ENCODE data around the gene AP1S3.
"Not testable (repeated sequence)": the region's sequence is repeated elsewhere in the genome, so short reads cannot be mapped to it uniquely, and the experiment has no call there.

Gene AP1S3

DNA sequence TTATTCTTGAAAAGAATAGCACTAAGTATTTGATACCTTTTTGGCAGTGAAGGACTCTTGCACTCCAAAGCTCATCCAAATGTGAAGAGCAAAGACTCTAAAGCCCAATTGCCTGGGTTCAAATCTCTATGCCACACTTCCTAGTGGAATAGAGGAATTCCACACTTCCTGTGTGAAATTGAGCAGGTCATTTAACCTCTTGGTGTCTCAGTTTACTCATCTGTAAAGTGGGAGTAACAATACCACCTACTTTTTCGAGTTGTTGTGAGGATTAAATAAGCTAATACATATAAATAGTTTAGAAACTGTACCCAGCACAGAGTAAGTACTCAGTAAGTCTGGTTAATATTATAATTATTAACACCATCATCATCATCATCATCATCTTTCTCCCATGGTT lies 72.6 kb downstream of the AP1S3 start:
- in situ Hi-C loops (cut with MboI; ENCODE audit: low sequenced_read_pairs): no loop called here

DNA sequence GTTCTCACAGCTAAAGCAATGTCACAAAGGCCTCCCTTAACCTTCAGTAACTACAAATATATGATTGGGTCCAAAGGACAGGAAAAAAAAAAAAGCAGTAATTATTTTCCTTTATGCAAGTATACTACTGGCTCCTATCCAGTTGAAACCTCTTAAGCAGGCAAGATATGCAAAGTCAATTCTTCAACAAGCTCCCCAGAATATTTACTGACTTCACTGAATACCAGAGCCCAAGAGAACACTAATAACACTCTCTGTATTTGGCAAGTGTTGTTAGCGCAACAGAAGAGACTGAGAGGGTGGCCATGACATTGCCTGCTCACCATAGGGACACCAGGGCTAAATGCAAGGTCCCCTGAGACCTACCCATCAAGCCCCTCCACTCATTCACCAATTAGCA lies 74.5 kb downstream of the AP1S3 start:
- in situ Hi-C loops (cut with MboI; ENCODE audit: low sequenced_read_pairs): no loop called here

DNA sequence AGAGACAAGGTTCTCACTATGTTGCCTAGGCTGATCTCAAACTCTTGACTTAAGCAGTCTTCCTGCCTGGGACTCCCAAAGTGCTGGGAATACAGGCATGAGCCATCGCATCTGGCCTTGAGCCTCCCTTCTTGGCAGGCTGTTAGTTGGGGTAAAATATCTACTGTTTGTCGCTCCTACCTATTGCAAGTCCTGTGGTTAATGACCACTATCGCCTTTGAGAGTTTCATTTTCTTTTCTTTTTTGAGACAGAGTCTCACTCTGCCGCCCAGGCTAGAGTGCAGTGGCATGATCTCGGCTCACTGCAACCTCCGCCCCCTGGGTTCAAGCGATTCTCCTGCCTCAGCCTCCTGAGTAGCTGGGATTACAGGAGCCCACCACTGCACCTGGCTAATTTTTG lies 75.6 kb downstream of the AP1S3 start:
- in situ Hi-C loops (cut with MboI; ENCODE audit: low sequenced_read_pairs): not testable (repeated sequence)

DNA sequence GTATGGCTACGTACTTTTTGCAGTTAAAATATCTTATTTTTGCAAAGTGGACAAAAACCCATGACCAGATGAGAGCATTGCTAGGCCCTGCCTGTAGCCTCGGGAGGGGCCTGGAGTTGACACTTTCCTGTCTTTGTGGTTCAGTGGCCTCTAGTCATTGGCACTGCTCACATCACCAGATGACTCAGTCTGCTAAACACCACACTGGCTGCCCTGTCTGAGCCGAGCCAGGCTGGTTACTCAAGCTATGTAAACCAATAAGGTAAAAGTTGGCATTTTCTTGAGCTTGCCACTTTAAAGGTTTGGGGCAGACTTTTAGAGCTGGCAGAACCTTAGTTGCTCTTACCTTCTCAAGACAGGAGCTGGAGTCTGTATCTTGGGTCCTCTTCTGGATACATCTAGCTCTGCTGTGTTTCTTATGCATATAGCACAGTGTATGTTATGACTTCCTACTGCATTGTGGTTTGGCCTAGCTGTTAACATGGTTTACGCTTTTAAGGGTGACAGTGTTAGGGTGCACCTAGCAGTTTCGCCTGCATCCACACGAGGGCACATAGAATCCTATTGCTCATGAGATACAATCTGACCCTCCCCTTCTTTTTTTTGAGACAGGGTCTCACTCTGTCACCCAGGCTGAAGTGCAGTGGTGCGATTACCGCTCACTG lies 76.4 kb downstream of the AP1S3 start:
- in situ Hi-C loops (cut with MboI; ENCODE audit: low sequenced_read_pairs): no loop called here

DNA sequence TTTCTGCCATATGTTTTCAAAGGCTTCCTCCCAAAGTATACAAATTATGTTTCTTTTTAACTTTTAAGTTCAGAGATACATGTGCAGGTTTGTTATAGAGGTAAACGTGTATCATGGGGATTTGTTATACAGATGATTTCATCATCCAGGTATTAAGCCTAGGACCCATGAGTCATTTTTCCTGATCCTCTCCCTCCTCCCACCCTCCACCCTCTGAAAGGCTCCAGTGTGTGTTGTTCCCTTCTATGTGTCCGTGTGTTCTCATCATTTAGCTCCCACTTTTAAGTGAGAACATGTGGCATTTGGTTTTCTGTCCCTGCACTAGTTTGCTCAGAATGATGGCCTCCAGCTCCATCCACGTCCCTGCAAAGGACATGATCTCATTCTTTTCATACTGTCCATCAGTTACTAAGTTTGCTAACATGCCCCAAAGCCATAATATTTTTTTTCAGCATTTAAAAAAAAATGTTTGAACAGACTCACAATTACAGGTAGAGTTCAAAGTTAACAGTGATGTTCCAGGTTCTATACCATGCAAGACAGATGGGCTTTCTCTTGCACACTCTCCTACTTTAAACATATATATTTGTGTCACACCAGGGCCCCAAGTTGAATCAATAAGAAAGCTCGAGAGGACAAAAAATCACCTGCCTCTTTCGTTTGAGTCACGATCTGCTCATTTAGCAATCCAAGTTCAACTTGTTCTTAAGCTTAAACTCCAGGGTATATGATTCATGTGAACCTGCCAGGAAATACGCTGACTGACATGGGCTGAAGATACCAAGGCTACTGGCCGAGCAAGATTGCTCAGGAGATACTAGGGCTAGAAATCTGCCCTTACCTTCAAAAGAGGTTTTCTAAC lies 77.6 kb downstream of the AP1S3 start:
- in situ Hi-C loops (cut with MboI; ENCODE audit: low sequenced_read_pairs): no loop called here

DNA sequence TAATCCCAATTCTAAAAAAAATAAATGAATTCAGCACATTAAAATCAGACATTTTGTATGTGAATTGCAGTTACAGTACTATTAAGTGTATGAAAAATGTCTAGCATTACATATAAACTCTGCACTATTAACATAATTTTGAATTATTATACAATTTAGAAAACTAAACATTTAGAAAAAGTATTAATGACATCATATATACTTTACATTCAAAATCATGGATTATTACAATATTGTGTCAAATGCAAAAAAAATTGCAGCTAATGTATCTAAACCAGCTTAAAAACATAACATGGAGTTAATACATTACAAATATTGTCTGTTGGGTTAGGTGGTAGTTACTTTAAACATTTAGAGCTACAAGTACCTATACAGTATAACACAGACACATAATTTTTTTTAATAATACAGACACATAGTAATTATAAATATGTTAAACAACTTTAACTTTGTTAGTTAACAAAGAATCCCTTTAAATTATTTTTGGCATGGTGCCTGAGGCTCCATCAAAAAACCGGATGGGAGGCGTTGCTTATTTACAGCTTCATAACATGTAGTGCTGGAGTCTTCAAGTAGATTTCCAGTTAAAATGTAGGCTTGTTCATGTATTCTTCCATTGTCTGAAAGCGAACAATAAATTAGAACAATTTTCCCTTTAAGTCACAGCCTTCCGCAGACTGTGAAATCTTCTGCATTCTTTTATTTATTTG lies 79.1 kb downstream of the AP1S3 start:
- in situ Hi-C loops (cut with MboI; ENCODE audit: low sequenced_read_pairs): no loop called here

DNA sequence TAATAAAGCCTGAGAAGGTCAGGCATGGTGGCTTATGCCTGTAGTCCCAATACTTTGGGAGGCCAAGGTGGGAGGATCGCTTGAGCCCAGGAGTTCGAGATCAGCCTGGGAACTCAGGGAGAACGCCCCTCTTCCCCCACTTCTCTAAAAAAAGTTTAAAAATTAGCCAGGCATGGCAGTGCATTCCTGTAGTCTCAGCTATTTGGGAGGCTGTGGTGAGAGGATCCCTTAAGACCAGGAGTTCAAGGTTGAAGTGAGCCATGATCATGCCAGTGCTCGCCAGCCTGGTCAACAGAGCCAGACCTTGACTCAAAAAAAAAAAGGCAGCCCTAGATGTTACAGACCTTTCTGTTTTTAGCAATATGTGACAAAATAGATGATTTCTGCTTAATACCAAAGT lies 83.4 kb downstream of the AP1S3 start:
- in situ Hi-C loops (cut with MboI; ENCODE audit: low sequenced_read_pairs): no loop called here

DNA sequence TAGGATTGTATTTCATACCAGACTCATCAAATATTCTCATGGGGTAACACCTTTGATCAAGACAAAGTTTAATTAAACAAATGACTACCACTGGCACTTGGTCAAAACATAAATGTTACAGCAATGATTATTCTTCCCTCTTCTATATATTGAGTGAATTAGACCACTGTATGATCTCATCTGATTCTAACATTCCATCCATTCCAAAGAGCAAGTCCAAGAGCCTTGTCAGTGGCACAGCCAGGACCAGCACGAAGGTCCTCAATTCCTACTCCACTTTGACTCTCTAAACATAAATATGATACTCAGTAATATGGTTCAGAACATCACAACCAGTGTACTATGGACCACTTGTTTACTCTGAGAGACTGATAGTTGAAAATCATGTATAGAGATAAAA lies 86.4 kb downstream of the AP1S3 start:
- in situ Hi-C loops (cut with MboI; ENCODE audit: low sequenced_read_pairs): no loop called here

DNA sequence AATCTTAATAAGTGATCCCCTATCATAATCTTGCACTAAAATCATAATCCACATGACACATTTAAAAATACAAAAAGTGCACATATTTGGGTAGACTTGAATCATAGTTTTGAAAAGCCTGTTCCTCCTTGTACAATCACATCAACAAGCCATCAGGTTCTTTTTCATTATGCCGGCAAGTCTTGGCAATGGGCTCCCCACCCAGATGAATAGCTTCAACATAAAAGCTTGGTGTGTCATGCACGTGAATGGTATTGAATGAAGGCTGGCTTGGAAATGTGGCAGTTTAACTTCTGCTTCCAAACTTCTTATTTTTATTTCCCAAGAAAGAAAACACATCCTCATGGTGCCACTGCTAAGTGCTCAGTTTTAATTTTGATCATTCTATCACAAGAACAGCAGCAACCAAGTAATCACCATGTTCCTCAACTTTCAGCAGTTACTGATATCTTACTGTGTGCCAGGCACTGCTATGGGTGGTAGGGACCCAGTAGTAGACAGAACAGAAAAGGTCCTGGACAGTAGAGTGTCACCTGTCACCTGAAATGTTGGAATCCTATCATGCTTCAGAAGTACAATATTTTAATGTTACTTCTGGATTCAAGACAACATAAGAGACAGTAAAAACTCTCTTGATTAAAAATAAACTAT lies 89.9 kb downstream of the AP1S3 start:
- in situ Hi-C loops (cut with MboI; ENCODE audit: low sequenced_read_pairs): no loop called here

DNA sequence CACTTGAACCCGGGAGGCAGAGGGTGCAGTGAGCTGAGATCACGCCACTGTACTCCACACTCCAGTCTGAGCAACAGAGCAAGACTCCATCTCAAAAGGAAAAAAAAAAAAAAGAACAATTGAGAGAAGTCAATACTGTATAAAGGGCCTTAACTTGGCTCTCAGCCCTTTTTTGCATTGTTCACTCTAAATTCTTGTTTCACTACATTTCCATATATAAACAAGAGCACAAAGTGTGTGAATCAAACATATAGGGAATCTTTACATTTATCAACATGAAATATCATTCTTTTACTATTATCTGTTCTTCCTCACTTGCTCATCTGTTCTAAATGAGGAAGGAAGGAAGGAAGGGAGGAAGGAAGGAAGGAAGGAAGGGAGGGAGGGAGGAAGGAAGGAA lies 90.8 kb downstream of the AP1S3 start:
- in situ Hi-C loops (cut with MboI; ENCODE audit: low sequenced_read_pairs): no loop called here

DNA sequence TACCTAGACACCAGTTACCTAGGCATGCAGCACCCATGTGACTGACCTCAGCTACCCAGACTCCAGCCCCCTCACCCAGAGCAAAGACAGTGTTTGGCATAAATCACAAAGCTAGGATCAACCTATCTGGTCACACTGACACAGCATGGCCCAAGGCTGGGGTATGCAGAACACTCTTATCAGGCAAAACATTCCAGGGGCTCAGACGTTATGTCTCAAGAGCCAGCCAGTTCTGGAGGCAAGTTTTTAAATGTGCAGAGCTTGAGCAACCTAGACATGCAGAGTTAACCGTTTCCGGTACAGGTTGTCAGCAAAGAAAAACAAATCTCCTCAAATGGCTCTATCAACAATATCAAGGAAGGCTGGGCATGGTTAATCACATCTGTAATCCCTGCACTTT lies 92.8 kb downstream of the AP1S3 start:
- in situ Hi-C loops (cut with MboI; ENCODE audit: low sequenced_read_pairs): no loop called here

DNA sequence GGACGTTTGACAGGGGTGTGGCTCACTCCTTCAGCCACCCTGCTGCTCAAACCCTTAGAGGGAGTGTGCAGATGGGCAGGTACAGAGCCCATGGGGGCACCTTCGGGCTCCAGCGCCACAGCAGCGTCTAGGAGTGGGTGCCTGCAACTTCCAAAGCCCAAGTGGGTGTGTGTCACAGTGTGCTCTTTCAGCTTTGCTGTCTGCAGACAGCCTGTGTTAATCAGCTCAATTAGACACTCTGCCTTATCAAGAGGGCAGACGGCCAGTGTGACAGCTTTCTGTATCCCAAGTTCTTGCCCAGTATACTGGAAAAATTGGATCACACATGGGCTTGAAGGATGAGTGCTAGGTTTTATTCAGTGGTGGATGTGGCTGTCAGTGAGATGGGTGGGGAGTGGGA lies 96.7 kb downstream of the AP1S3 start:
- in situ Hi-C loops (cut with MboI; ENCODE audit: low sequenced_read_pairs): no loop called here

DNA sequence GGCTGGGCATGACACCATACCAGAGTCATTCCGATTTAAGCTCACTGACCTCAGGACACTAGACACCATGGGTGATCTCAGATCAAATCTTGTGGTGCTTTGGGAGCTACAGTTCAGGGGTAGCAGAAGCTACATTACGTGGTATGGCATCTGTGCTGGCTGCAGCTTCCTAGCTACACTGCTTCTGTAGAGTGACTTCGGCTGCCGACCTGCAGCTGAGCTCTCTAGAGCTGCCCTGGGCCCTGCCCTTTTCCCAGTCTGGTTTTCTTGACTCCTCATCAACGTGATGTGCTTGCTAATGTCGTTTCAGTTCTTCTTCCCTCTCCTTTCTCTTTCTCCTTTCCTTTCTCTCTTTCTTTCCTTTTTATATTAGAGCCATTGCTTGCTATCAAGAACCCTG lies 100.2 kb downstream of the AP1S3 start:
- in situ Hi-C loops (cut with MboI; ENCODE audit: low sequenced_read_pairs): no loop called here

DNA sequence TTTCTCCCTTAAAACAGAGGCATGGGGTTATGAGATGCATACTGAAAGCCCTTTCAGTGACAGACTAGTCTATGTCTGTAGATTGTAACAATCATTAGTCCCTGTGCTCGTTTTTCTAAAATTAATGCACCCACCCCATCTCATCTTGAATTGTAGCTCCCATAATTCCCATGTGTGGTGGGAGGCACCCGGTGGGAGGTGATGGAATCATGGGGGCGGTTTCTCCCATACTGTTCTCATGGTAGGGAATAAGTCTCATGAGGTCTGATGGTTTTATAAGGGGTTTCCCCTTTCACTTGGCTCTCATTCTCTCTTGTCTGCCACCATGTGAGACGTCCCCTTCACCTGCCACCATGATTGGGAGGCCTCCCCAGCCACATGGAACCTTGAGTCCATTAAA lies 100.9 kb downstream of the AP1S3 start:
- in situ Hi-C loops (cut with MboI; ENCODE audit: low sequenced_read_pairs): no loop called here

DNA sequence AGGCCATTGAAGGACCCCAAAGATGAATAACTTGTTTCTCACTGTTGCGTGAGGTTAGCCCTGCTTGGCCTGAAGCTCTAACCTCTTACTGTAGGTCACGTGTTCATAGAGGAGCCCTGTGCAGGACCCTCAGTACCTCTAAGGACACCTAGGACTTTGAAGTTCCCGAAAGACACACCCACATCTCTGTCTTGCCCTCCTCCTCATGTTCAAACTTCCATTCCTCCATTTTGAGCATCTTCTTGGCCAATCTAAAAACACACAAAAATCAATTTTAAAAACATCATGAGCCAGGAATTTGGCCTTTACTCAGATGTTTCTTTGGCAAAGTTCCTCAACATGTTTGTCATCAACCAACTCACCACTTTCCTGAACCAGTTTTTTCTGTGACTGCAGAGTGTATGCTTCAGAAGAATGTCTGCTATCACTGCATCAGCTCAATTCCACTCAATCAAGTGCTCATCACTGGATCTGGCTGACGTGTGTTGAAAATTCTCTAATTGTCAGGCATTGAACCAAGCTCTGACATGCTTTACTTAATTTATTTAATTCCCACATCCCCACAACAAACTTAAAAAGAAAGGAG lies 101.6 kb downstream of the AP1S3 start:
- in situ Hi-C loops (cut with MboI; ENCODE audit: low sequenced_read_pairs): no loop called here

DNA sequence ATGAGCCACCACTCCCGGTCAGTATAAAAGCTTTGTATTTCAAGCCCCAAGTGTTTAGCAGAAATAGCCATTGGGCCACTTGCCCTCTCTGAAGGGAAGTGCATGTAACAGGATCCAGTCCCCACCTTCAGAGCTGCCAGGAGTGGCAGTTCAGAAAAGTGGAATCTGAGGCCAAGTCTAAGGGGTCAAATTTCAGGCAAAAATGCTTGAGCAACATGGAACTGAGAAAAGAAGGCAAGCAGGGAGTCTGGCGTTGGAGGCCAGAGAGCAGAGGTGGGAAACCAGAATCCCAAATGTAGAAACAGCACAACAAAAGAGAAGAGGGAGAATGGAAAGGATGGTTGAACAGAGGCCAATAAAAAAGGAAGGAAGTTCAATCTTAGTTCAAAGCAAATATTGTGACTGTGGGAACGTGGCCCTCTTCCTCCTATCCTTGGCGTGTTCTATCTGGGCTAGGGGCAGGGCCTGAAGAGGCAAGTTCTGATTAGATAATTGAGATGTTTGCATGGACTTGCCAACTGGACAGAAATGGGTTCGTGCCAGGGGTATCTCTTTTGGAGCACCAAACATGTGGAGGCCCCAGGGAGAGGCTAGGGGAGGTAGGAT lies 102.2 kb downstream of the AP1S3 start:
- in situ Hi-C loops (cut with MboI; ENCODE audit: low sequenced_read_pairs): no loop called here

DNA sequence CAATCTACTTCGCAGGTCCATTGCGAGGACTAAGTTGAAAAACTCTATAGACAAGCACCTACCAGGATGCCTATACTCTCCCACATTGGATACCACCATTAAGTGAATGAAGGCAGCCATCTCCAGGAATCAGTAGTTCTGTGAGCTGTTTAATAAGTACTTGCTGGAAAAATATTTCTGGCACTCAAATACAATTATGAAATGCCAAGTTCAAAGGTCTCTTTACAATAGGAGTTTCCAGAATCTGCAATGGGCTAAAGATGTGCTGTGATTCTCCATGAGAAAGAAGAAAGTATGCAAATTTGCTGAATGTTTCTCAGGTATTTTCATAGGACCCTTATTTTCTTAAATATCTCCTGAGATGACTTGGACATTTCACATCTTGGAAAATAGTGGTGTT lies 103.0 kb downstream of the AP1S3 start:
- in situ Hi-C loops (cut with MboI; ENCODE audit: low sequenced_read_pairs): no loop called here

DNA sequence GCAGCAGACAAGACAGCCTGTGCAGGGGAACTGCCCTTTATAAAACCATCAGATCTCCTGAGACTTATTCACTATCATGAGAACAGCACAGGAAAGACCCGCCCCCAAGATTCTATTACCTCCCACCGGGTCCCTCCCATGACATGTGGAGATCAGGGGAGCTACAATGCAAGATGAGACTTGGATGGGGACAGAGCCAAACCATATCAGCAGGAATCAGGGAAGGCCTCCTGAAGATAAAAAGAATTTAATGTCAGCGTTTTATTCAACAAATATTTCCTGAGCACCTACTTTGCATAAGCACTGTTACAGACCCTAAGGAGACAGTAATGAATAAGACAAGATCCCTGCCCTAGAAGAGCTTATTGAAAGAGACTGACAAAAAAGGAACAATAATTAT lies 105.0 kb downstream of the AP1S3 start:
- in situ Hi-C loops (cut with MboI; ENCODE audit: low sequenced_read_pairs): no loop called here

DNA sequence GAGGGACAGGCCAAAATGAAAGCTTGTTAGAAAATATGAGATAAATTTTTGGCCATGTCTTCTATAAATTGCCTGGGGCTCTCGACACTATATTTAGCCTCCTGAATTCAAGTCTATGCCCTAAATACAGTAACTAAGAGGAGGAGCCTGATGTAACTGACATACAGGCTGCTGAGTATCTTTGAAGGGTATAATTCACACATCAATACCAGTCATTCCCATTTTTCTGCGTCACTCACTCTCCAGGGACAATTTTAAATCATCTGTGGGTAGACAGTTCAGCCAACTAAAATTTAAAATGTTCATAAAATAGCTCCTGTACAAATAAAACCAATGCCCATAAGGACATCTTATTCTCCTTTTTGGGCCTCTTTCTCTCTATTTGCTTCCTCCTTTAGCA lies 105.9 kb downstream of the AP1S3 start:
- in situ Hi-C loops (cut with MboI; ENCODE audit: low sequenced_read_pairs): no loop called here

DNA sequence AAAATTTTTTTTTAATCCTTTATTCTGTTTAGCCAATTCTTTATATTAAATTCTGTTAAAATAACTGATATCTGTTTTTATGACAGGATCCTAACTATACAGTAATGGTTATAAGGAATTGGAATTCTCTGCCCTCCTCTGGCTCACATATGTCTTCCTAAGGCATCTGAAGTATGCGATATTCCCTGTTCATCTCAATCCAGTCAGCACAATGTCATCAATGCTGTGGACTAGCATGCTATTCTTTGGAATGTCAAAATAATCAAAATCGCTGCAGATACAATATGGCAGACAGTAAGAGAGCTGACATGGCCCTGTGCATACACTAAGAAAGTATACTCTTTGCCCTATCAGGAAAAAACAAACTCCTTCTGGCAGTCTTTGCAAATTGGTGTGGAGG lies 107.6 kb downstream of the AP1S3 start:
- in situ Hi-C loops (cut with MboI; ENCODE audit: low sequenced_read_pairs): no loop called here

DNA sequence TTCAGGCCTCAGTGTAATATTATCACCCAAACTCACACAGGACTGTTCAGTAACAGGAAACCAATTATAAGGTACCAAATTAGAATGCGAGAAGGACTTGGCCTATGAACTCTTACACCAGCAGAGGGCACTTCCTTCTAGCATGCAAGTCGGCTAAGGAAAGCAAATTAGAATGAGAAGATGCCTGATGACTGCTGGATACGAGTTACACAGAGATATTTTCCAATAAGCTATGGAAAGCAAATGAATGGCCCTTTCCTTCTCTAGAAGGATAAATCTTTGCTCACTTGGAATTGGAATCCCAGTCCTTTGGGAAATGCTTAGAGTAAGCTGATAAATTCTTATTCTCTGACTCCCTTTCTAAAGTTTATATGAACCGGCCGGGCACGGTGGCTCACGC lies 109.8 kb downstream of the AP1S3 start:
- in situ Hi-C loops (cut with MboI; ENCODE audit: low sequenced_read_pairs): no loop called here

Data from HL-60/S4 treated with retinoic acid at 250 ng/mL for 4 days and 3 days (cell line).